GM12878 (cell line): Measurements from ENCODE around the gene SLC2A2.

Experiments used
- FOXK2 ChIP-seq: fragments of 450-650 bp; IDR thresholded peaks from 2 replicates; pipeline ENCODE4 v1.6.1; 2017; ENCODE audit warnings: mild to moderate bottlenecking, moderate library complexity
- FOXM1 ChIP-seq: IDR thresholded peaks from 2 replicates; pipeline ENCODE4 v1.6.1; 2012; ENCODE audit warnings: low read depth, mild to moderate bottlenecking, inconsistent platforms, low read length, moderate library complexity
- HDAC6 ChIP-seq: fragments of 200-600 bp; sonication (generic); IDR thresholded peaks from one replicate; pipeline ENCODE4 v1.8.0; 2017; ENCODE audit warnings: antibody characterized with exemption; ENCODE audit not compliant: unreplicated experiment
- POLR2A ChIP-seq: IDR thresholded peaks from 2 replicates; pipeline ENCODE4 v1.6.1; 2011; ENCODE audit warnings: low read depth, mild to moderate bottlenecking, low read length
- SIN3A ChIP-seq: IDR thresholded peaks from 2 replicates; pipeline ENCODE4 v1.6.1; 2012; ENCODE audit warnings: low read depth, low read length, improper control_type of control experiment
- TF ChIP-seq, protein P1 (sequence below): IDR thresholded peaks from 2 replicates; pipeline ENCODE4 v1.6.1; 2012; ENCODE audit warnings: low read depth, low read length, improper control_type of control experiment
- TF ChIP-seq, protein P2 (sequence below), 3 experiments: IDR thresholded peaks in 2 of 3; conservative IDR thresholded peaks in 1 of 3; 2 replicates each; pipeline ENCODE4 v1.5.1; 2011; ENCODE audit warnings: low read depth in 3 of 3, low read length in 3 of 3, mild to moderate bottlenecking in 3 of 3, control low read depth in 2 of 3, moderate library complexity in 2 of 3, inconsistent platforms in 1 of 3, mixed read lengths in 1 of 3; ENCODE audit not compliant: control insufficient read depth in 2 of 3, insufficient read depth in 1 of 3; ENCODE audit errors: extremely low read depth in 1 of 3

DNA sequence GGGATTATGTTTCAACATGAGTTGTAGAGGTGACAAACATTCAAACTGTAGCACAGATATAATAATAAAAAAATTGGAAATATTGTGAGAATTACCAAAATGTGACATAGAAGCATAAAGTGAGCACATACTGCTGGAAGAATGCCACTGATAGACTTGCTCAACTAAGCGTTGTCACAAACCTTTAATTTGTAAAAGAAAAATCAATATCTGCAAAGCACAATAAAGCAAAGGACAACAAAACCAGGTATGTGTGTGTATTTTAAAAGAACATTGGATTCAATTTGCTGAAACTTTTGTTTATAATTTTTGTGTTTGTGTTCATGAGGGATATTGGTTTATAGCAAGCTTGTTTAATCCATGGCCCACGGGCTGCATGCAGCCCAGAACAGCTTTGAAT lies 77.3 kb downstream of the SLC2A2 start:
- TF ChIP-seq FOXM1 (no peak), FOXK2 (no peak), HDAC6 (no peak), SIN3A (no peak), POLR2A (no peak)
- TF ChIP-seq, protein P1, sequence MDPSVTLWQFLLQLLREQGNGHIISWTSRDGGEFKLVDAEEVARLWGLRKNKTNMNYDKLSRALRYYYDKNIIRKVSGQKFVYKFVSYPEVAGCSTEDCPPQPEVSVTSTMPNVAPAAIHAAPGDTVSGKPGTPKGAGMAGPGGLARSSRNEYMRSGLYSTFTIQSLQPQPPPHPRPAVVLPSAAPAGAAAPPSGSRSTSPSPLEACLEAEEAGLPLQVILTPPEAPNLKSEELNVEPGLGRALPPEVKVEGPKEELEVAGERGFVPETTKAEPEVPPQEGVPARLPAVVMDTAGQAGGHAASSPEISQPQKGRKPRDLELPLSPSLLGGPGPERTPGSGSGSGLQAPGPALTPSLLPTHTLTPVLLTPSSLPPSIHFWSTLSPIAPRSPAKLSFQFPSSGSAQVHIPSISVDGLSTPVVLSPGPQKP = no peak
- TF ChIP-seq, protein P2, sequence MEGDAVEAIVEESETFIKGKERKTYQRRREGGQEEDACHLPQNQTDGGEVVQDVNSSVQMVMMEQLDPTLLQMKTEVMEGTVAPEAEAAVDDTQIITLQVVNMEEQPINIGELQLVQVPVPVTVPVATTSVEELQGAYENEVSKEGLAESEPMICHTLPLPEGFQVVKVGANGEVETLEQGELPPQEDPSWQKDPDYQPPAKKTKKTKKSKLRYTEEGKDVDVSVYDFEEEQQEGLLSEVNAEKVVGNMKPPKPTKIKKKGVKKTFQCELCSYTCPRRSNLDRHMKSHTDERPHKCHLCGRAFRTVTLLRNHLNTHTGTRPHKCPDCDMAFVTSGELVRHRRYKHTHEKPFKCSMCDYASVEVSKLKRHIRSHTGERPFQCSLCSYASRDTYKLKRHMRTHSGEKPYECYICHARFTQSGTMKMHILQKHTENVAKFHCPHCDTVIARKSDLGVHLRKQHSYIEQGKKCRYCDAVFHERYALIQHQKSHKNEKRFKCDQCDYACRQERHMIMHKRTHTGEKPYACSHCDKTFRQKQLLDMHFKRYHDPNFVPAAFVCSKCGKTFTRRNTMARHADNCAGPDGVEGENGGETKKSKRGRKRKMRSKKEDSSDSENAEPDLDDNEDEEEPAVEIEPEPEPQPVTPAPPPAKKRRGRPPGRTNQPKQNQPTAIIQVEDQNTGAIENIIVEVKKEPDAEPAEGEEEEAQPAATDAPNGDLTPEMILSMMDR (IDR thresholded peaks at IDR 0.05 in 2 of 3, conservative IDR thresholded peaks at IDR 0.05 in 1 of 3; ENCODE audit: control insufficient read depth in 2 of 3, extremely low read depth in 1 of 3, insufficient read depth in 1 of 3, low read depth in 3 of 3, low read length in 3 of 3) = no peak
